Subcutaneous adipose tissue (tissue), 4 donors: ENCODE data around the gene MLH1. TPM values are rescaled to one million over a fixed set of nuclear protein-coding genes. Genes with fewer than 3 reads are reported as not detected.

Experiments used
- total RNA-seq, 4 donors: library from RNA; depleted of rRNA; stranded (reverse); fragments of >200 nt; gene quantifications; one replicate each; pipeline ENCODE4 v1.1.0, GENCODE V29; 2016
- TF ChIP-seq, protein P1 (sequence below): fragments of 450-650 bp; IDR thresholded peaks from one replicate; pipeline ENCODE4 v1.5.1; 2016; ENCODE audit warnings: low read depth, mild to moderate bottlenecking, control low read depth, antibody characterized with exemption, moderate library complexity

Gene MLH1
- total RNA-seq, 4 donors from 2014 or later, result 25.0 to 46.1 (median 33.3) TPM

DNA sequence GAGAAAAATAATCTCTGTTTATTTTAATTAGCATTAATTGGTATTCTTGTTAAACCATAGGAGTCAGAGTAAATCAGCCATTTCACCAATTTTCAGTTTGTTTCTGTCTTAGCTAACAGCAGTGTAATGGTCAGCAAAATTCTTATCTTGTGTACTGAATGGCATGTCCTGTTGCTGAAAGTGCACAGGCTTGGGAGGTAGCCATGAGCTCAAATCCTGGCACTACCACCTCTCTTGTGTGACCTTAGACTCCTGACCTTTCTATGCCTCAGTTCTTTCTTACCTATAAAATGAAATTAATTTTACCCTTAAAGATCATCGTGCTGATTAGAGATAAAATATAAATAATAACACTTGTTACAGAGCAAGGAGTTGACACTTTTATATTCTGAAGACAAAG, 35.8 kb downstream of the MLH1 start:
- TF ChIP-seq, protein P1, sequence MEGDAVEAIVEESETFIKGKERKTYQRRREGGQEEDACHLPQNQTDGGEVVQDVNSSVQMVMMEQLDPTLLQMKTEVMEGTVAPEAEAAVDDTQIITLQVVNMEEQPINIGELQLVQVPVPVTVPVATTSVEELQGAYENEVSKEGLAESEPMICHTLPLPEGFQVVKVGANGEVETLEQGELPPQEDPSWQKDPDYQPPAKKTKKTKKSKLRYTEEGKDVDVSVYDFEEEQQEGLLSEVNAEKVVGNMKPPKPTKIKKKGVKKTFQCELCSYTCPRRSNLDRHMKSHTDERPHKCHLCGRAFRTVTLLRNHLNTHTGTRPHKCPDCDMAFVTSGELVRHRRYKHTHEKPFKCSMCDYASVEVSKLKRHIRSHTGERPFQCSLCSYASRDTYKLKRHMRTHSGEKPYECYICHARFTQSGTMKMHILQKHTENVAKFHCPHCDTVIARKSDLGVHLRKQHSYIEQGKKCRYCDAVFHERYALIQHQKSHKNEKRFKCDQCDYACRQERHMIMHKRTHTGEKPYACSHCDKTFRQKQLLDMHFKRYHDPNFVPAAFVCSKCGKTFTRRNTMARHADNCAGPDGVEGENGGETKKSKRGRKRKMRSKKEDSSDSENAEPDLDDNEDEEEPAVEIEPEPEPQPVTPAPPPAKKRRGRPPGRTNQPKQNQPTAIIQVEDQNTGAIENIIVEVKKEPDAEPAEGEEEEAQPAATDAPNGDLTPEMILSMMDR, result no peak

DNA sequence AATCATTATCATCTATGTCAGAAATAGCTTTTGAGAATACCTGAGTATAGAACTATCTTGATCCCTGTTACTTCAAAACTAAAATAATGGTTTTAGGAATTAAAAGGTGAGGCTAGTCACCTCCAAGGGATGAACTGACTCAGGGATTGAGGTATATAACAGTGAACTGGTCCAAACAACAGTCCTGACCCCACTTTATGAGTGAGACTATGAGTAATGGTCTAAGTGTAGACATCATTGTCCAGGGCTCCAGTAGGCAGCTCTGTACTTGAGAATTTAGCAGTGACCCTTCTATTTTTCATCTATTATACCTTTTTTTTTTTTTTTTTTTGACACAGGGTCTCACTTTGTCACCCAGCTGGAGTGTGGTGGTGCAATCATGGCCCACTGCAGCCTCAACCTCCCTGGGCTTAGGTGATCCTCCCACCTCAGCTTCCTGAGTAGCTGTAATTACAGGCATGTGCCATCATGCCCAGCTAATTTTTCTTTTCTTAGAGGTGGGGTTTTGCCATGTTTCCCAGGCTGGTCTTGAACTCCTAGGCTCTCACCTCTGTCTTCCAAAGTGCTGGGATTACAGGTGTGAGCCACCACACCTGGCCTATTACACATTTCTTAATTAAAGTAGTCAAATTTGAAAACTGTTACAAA, 36.3 kb downstream of the MLH1 start:
- TF ChIP-seq, protein P1, result no peak

DNA sequence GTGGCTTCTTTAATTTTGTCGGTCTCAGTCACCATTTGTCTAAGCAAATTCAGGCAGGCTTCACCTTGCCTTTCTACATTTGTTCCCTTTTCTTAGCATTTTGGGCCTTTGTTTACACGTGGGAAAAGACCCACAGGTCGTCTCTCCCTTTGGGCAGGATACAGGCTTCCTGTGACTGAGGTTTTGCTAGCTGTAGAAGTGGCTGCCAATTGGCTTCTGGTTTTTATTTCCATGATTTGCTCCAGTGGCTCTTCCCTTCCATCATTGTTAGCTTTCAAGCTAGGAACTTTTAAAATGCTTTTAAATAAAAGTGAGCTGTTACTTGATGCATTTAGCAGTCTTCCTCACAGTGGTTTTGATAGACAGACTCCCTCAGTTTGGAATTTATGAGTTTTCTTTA, 37.3 kb downstream of the MLH1 start:
- TF ChIP-seq, protein P1, result no peak

DNA sequence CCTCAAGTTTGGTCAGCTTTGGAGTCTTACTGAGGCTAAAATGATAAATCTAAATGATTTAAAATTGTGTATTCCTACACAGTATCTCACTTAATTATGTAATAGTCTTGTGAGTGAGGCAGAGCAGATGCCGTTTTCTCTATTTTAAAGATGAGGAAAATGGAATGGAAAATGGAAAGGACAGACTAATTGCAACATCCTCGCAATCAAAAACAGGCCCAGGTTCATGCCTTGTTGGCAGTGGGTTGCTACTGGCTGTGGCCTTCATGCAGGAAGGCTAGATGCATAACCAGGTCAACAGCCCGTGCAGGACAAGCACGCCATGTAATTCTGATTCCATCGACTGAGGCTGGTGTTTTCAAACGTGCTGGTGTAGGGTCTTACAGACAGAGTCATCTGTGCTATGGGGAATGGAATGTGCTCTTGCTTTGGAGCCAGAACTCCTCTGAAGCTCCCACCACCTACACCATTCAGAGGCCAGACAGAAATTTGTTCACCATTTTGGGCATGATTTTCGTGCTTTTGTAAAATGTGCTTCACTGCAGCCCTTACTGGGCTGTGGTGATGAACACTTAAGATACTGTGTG, 37.9 kb downstream of the MLH1 start:
- TF ChIP-seq, protein P1, result no peak

DNA sequence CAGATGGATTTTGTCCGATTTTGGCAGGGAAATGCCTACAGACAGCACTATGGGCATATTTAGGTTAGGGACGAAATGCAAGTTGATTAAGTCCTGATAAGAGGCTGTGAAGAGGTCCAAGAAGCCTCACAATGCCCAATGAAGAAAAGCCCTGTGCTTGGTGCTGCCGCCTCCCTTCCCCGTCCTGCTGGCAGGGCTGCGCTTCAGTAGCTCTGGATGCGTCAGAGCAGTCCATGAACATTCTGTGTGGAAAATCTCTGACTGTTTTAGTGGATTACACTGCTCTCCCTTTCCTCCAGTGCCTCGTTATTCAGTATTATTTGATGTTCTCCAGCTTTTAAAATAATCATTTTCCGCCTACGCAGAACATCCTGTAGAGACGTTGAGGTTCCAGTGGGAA, 39.6 kb downstream of the MLH1 start:
- TF ChIP-seq, protein P1, result no peak

DNA sequence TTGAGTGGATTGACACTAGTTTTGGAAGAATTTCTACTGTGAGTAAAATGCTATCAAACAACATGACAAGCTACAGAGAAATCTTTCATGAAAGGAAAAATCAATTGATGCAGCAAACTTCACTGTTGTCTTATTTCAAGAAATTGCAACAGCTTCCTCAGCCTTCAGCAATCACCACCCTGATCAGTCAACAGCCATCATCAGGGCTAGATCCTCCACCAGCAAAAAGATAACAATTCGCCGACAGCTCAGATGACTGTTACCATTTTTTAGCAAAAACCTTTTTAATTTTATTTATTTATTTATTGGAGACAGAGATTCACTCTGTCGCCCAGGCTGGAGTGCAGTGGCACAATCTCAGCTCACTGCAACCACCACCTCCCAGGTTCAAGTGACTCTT, 44.0 kb downstream of the MLH1 start:
- TF ChIP-seq, protein P1, result no peak

DNA sequence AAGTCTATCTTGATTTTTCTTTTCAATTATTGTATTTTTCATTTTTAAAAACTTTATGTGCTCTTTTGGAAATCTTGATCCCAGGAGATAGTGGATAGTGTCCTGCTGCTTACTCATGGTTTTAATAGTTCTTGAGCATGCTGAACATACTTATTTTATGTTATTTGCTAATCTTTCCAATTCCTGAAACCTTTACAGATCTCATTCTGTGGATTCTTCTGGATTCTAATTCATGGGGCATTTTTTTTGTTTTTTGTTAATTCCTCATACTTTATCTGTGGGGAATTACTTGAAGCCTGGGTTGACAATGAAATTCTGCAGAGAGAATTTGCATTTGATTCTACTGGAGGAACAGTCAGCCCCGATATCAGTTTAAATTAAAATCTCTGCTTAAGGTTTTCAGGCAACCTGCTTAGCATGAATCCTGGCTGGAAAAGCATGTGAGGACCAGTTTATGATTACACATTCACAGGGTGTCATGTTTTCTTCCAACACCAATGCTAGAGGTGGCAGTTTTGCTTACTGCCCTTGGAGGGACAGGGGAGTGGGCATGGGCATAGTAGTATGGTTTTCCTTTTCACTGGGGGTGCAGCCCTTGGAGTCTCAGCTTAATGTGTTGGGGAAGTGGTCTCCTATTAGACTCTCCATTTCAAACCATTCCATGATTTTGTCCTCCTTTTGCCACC, 46.0 kb downstream of the MLH1 start:
- TF ChIP-seq, protein P1, result no peak
